BE2C (cell line): ENCODE results near the gene OMA1.

Experiments
- DNase-seq: peaks from one replicate; pipeline ENCODE4 v3.0.0-alpha.2; 2020
- H3K27me3 ChIP-seq: fragments of 250-450 bp; sonication (Bioruptor Pico); 2 replicates; pipeline ENCODE4 v1.5.1; 2020; ENCODE audit warnings: mild to moderate bottlenecking
- H3K36me3 ChIP-seq: fragments of 250-450 bp; sonication (Bioruptor Pico); 2 replicates; pipeline ENCODE4 v1.5.1; 2020; ENCODE audit warnings: mild to moderate bottlenecking
- H3K4me1 ChIP-seq: fragments of 250-450 bp; sonication (Bioruptor Pico); 2 replicates; pipeline ENCODE4 v1.5.1; 2020
- H3K4me3 ChIP-seq: 2 replicates; pipeline ENCODE4 v1.5.1; 2011; ENCODE audit warnings: low read depth, low read length
- H3K9me3 ChIP-seq: fragments of 250-450 bp; sonication (Bioruptor Pico); 2 replicates; pipeline ENCODE4 v1.5.1; 2020
- CTCF ChIP-seq: IDR thresholded peaks from 2 replicates; pipeline ENCODE4 v1.5.1; 2012; ENCODE audit warnings: mild to moderate bottlenecking, low read depth, low read length

Gene OMA1

GRCh38 chr1:58438468-58438867 is 108.1 kb downstream of the OMA1 start:
- no peaks in the 10 kb centered on the region for H3K9me3 ChIP-seq
- H3K27me3 ChIP-seq, result no peaks in the 10 kb centered on the region
- no peaks in the 10 kb centered on the region for H3K4me1 ChIP-seq
- no peaks in the 10 kb centered on the region for H3K36me3 ChIP-seq
- DNase-seq, result no peak
- no peak for TF ChIP-seq CTCF
- H3K4me3 ChIP-seq, result no peak overlapping the region

GRCh38 chr1:58437623-58438022 is 108.9 kb downstream of the OMA1 start:
- no peaks in the 10 kb centered on the region for H3K4me1 ChIP-seq
- H3K36me3 ChIP-seq, result no peaks in the 10 kb centered on the region
- H3K9me3 ChIP-seq, result no peaks in the 10 kb centered on the region
- no peak for TF ChIP-seq CTCF
- H3K27me3 ChIP-seq, result no peaks in the 10 kb centered on the region
- H3K4me3 ChIP-seq, result no peak overlapping the region
- no peak for DNase-seq

GRCh38 chr1:58436615-58437297 is 109.8 kb downstream of the OMA1 start:
- no peak for DNase-seq
- no peak overlapping the region for H3K4me3 ChIP-seq
- no peak for TF ChIP-seq CTCF
- no peaks in the 10 kb centered on the region for H3K36me3 ChIP-seq
- no peaks in the 10 kb centered on the region for H3K27me3 ChIP-seq
- no peaks in the 10 kb centered on the region for H3K4me1 ChIP-seq
- no peaks in the 10 kb centered on the region for H3K9me3 ChIP-seq

- DNase-seq, result no peak
- Histone ChIP-seq H3K4me3 (no peak overlapping the region), H3K4me1 (no peaks in the 10 kb centered on the region), H3K9me3 (no peaks in the 10 kb centered on the region), H3K36me3 (no peaks in the 10 kb centered on the region), H3K27me3 (no peaks in the 10 kb centered on the region)
- no peak for TF ChIP-seq CTCF
Observed at GRCh38 chr1:58435376-58435775, 111.2 kb downstream of the OMA1 start.

- DNase-seq, result no peak
- no peaks in the 10 kb centered on the region for H3K36me3 ChIP-seq
- no peaks in the 10 kb centered on the region for H3K4me1 ChIP-seq
- no peak overlapping the region for H3K4me3 ChIP-seq
- no peak for TF ChIP-seq CTCF
- no peaks in the 10 kb centered on the region for H3K27me3 ChIP-seq
- H3K9me3 ChIP-seq, result no peaks in the 10 kb centered on the region
Observed at GRCh38 chr1:58434607-58435006, 111.9 kb downstream of the OMA1 start.

- H3K36me3 ChIP-seq, result no peaks in the 10 kb centered on the region
- H3K4me3 ChIP-seq, result no peak overlapping the region
- no peaks in the 10 kb centered on the region for H3K9me3 ChIP-seq
- H3K27me3 ChIP-seq, result no peaks in the 10 kb centered on the region
- TF ChIP-seq CTCF, result no peak
- no peaks in the 10 kb centered on the region for H3K4me1 ChIP-seq
- DNase-seq, result no peak
Observed at GRCh38 chr1:58434181-58434580, 112.3 kb downstream of the OMA1 start.
